Mucosa of rectum (tissue), 2 donors: Measurements from ENCODE around the gene FHIT.

ENCODE experiments used
- H3K27ac ChIP-seq, 2 donors: one replicate each; pipeline ENCODE4 v1.7.0; 2013; ENCODE audit warnings: inconsistent platforms in 2 of 2, low read depth in 2 of 2, low read length in 2 of 2
- H3K27me3 ChIP-seq, 2 donors: one replicate each; pipeline ENCODE4 v1.7.0; 2013; ENCODE audit warnings: low read length in 2 of 2; ENCODE audit not compliant: control insufficient read depth in 2 of 2, insufficient read depth in 2 of 2
- H3K36me3 ChIP-seq, 2 donors: one replicate each; pipeline ENCODE4 v1.7.0; 2013; ENCODE audit warnings: low read length in 2 of 2; ENCODE audit not compliant: control insufficient read depth in 2 of 2, insufficient read depth in 2 of 2
- H3K4me1 ChIP-seq, 2 donors: one replicate each; pipeline ENCODE4 v1.7.0; 2013; ENCODE audit warnings: low read length in 2 of 2, mild to moderate bottlenecking in 1 of 2; ENCODE audit not compliant: control insufficient read depth in 2 of 2, insufficient read depth in 2 of 2
- H3K4me3 ChIP-seq, 2 donors: one replicate each; pipeline ENCODE4 v1.7.0; 2013; ENCODE audit warnings: low read length in 2 of 2
- H3K9ac ChIP-seq, 2 donors: one replicate each; pipeline ENCODE4 v1.7.0; 2013; ENCODE audit warnings: low read length in 2 of 2, low read depth in 1 of 2, mild to moderate bottlenecking in 1 of 2
- H3K9me3 ChIP-seq, 2 donors: one replicate each; pipeline ENCODE4 v1.7.0; 2013; ENCODE audit warnings: low read length in 2 of 2; ENCODE audit not compliant: control insufficient read depth in 2 of 2
- donor health status: healthy.
- donor health status: Normal muscosa, but diverticular disease.

Gene FHIT

DNA sequence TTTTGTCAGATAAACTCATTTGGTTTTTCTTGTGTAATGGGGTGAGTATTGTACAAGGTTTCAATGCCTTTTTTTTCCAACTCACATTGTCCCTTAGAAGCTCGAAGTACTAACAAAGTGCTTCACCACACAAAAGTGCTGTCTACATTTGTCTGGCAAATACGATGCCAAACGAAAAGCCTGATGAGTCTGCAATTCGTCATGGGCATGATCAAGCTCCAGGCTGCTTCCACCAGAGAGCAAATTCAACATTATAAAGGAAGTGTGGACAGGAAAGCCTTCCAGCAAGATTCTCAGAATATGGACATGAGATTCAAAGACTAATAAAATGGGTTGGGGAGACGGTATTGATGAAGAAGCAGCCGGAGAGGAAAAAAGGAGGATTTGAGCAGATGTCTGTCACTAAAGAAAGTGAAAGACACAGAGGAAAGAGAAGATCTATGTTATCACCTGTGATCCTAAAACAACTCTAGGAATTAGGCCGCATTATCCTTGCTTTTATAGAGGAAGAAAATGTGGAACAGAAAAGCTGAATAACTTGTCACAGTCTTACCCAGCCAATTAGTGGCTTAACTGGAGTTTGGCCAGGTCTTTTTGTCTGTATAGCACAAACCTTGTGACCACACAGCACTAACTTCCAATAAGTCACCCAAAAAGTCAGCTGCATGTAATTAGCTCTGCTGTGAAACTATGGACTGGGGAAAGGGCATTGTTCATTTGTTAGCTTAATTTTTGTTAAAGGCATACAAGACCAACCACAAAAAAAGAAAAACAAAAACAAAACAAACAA lies 494.8 kb downstream of the FHIT start:
- Histone ChIP-seq H3K4me1 (no peaks in the 10 kb centered on the region), H3K27ac (no peak overlapping the region)

DNA sequence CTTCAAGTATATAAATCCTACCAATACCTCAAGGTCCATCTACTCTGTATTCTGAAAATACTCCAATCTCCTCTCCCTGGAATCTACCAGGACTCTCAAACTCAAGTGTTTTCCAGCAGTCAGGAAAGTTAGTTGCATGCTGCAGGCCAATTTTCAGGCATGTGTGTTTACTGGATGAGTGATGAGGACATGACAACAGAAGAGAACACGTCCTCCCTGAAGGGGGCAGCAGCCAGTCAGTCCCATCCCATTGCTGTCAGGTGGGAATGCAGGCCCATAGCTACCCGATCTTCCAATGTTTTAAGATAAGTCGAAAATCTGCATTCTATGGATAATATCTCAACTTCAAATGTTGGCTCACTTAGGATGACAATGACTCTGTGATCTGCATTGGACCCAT lies 496.2 kb downstream of the FHIT start:
- Histone ChIP-seq H3K27me3 (no peaks in the 10 kb centered on the region), H3K4me1 (no peaks in the 10 kb centered on the region), H3K27ac (no peak overlapping the region), H3K9ac (no peak overlapping the region), H3K36me3 (no peaks in the 10 kb centered on the region), H3K4me3 (no peak overlapping the region), H3K9me3 (no peaks in the 10 kb centered on the region)

More for the DNA sequence above, 494.8 kb downstream of the FHIT start:
- no peaks in the 10 kb centered on the region for H3K9me3 ChIP-seq
- H3K27me3 ChIP-seq: no peaks in the 10 kb centered on the region
- H3K4me3 ChIP-seq: no peak overlapping the region
- no peaks in the 10 kb centered on the region for H3K36me3 ChIP-seq
- H3K9ac ChIP-seq: no peak overlapping the region

DNA sequence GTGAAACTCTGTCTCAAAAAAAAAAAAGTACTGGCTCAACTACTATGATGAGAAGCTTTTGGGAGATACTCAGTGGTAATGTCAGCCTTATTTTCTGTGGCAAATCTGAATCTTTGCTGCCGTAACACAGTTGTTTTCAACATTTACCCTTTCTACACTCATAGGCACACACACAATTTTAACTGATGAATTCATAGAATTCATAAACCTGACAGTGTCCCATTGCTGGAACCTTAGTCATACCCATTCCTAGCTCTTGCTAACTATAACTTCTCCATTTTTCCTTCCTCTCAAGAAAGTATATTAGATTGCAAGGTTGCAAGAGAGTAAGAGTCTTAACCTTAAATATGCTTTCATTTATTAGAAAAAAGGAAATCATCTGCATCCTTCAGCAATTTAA lies 496.6 kb downstream of the FHIT start:
- Histone ChIP-seq H3K4me3 (no peak overlapping the region), H3K4me1 (no peaks in the 10 kb centered on the region), H3K36me3 (no peaks in the 10 kb centered on the region), H3K9ac (no peak overlapping the region), H3K9me3 (no peaks in the 10 kb centered on the region), H3K27ac (no peak overlapping the region), H3K27me3 (no peaks in the 10 kb centered on the region)

DNA sequence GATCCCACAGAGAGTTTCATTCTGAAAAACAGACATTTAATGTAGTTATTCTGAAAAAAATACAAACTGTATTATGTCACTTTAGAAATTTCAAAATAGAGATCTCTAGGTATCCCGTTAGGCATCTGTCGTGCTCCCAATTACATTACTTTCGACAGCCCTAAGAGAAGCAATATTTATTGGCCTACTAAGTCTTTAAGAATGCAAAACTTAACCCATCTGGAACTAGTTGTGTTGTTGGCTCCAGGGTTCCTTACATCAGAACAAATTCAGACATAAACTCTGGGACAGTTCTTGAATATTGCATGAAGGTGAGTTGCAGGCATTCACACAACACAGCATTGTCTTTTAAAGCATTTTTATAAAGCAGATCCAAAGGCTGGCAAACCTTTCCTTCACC lies 498.4 kb downstream of the FHIT start:
- no peaks in the 10 kb centered on the region for H3K27me3 ChIP-seq
- no peak overlapping the region for H3K4me3 ChIP-seq
- no peak overlapping the region for H3K9ac ChIP-seq
- no peak overlapping the region for H3K27ac ChIP-seq
- no peaks in the 10 kb centered on the region for H3K9me3 ChIP-seq
- H3K4me1 ChIP-seq: no peaks in the 10 kb centered on the region
- H3K36me3 ChIP-seq: no peaks in the 10 kb centered on the region

DNA sequence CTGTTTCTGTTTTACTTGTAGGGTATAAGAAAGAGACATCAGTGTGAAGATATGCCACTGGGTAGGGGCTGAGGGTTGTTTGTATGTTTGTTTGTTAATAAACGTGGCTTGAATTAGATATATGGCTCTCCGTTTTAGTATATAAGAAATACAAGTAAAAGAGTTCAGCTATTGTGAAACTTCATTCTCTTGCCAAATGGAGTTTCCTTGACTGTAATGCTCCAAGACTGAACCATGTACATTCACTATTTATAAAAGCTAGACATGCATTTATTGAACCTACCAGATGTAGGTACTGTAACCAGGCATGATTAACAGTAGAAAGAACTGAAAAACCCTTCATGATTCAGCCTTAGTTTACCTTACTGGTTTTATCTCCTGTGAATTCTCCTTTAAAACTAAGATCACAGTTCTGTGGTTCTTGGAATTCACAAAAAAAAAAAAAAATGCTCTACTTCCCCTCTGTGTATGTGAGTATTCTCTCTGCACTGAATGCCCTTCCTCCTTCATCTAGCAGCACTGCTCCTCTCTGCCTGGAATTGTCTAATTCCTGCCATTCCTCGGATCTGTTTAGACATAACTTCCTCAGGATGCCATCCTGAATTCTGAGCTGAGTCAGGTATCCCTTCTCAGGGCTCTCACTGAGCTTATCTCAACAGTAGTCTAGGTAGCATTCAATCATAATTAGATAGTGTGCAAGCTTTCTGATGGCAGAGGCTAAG lies 504.4 kb downstream of the FHIT start:
- Histone ChIP-seq H3K27me3 (no peaks in the 10 kb centered on the region), H3K27ac (no peak overlapping the region), H3K36me3 (no peaks in the 10 kb centered on the region), H3K9me3 (no peaks in the 10 kb centered on the region), H3K4me1 (no peaks in the 10 kb centered on the region), H3K4me3 (no peak overlapping the region), H3K9ac (no peak overlapping the region)

DNA sequence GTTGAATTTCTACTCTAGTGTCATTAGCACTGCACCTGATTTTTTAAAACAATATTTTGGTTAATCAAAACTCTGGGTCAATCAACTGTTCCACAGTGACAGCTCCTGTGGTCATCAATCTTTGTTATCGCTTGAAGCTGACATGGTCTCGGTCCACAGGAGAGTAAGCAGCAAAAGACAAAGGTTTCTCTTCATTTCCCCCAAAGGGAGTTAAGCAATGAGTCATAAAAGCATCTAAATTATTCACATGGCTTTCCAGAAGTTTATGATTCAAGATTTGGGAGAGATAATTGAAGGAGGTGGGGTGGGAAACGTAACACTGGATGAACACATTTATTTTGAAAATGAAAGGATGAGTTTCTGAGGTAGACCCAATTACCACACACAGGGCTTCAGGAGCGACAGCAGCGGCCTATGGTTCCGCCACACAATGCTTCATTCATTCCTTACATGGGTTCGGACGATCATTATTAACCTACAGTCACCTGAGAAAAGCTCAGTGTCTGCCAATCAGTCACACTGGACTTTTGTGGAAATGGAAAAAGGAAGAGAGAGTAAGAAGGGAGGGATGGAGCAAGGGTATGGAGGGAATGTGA lies 505.1 kb downstream of the FHIT start:
- H3K9ac ChIP-seq: no peak overlapping the region
- no peak overlapping the region for H3K4me3 ChIP-seq
- H3K27ac ChIP-seq: no peak overlapping the region
- no peaks in the 10 kb centered on the region for H3K9me3 ChIP-seq
- no peaks in the 10 kb centered on the region for H3K36me3 ChIP-seq
- no peaks in the 10 kb centered on the region for H3K27me3 ChIP-seq
- no peaks in the 10 kb centered on the region for H3K4me1 ChIP-seq

DNA sequence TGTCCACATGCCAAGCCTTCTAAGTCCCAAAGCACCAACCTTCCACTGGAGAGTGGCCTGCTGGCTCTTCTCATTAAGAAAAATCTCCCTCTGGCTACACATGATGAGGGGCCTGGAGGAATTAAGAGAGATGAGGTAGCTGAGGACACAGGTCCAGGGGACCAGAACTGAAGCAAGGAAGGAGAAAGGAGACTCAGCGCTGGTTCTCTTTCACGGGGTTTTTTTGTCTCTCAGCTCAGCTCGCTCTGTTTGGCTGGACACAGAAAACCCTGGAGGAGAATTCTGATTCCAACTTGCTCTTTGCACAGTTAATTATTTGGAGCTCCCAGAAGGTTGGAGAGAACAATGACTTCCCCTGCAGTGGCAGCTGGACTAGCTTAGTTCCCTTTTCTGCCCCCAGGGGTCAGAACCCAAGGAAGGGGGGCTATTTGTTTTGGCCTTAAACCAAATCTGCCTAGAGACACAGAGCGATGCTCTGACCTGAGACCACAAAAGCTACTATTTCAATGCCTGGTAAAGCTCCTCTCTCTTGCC lies 507.6 kb downstream of the FHIT start:
- H3K36me3 ChIP-seq: no peaks in the 10 kb centered on the region
- no peak overlapping the region for H3K27ac ChIP-seq
- no peaks in the 10 kb centered on the region for H3K27me3 ChIP-seq
- H3K9ac ChIP-seq: no peak overlapping the region
- no peaks in the 10 kb centered on the region for H3K9me3 ChIP-seq
- H3K4me3 ChIP-seq: no peak overlapping the region
- no peaks in the 10 kb centered on the region for H3K4me1 ChIP-seq

DNA sequence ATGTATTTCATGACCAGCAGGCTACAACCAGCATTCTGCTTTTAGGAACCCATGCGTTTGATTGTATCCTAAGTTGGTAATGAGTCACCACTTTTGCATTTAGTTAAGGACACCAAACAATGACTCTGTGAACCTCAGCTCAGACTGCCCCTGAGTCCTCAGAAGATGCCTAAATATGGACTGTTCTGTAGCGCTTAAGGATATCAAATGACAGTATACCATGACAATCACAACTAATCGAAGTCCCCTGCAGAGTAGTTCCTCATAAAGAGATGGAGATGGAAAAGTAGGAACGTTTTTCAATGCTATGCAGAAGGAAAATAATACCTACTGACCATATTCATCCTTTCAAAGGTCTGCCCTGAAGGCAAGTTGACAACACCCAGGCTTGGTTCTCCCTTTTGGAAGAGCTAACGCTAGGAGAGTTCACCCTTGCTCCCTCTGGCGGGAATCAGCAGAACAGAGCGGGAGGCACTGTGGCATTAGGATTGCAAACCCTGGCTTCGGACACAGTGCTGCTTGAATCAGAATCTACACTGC lies 508.6 kb downstream of the FHIT start:
- Histone ChIP-seq H3K4me1 (no peaks in the 10 kb centered on the region), H3K4me3 (no peak overlapping the region), H3K9ac (no peak overlapping the region), H3K36me3 (no peaks in the 10 kb centered on the region), H3K27ac (no peak overlapping the region), H3K27me3 (no peaks in the 10 kb centered on the region), H3K9me3 (no peaks in the 10 kb centered on the region)

DNA sequence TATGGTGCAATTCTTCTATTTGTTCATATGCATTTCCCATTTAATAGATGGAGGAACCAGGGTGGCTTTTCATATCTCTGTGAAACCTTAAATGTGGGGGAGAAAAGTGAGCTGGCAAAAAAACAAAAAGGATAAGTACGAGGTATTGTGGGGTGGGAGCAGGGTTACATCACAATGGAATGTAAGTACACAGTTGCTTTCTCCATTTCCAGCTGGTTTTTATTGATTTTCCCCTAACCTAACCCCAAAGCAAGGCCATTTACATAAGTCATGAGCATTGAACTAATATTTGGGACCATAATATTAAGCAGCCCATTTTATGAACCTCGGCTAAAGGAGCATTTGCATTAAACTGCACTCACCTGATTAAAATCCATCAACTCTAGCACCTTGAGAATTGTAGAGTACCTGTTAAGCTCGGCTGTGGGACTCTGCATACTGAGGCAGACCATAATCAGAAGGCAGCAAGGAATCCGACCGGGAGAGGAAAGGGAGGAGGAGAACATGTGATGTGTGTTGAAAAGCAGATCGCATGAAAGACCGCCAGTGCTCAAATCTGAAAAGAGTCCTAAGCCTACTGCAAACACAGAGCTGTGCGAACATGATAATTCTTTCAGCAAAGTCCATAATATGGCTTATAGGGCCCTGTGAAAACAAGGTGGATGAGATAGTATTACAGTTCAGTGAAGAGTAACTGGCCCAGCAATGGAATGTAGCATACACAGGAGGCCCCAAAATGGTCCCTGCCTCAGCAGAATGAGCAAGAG lies 513.4 kb downstream of the FHIT start:
- Histone ChIP-seq H3K9ac (no peak overlapping the region), H3K4me3 (no peak overlapping the region), H3K4me1 (no peaks in the 10 kb centered on the region), H3K9me3 (no peaks in the 10 kb centered on the region), H3K36me3 (no peaks in the 10 kb centered on the region), H3K27ac (no peak overlapping the region), H3K27me3 (no peaks in the 10 kb centered on the region)
